Right lobe of liver (tissue), 6 donors: ENCODE data around the gene CYP27C1. TPM values are rescaled to one million over a fixed set of nuclear protein-coding genes. Genes with fewer than 3 reads are reported as not detected.
A peak's percentile ranks its signal among the peaks of the same experiment; 100 is the strongest.
"Not testable (repeated sequence)": the region's sequence is repeated elsewhere in the genome, so short reads cannot be mapped to it uniquely, and the experiment has no call there.

Source experiments
- ATAC-seq, 4 donors: fragments of 200-7000 bp; cut with Tn5 transposase; one replicate each; pipeline ENCODE4 v1.9.1; 2020; ENCODE audit warnings: mild to moderate bottlenecking in 4 of 4, moderate library complexity in 4 of 4
- DNase-seq, 3 donors: peaks; one replicate each; pipeline ENCODE4 v3.0.0-alpha.2; 2020
- H3K27ac ChIP-seq, 3 donors: fragments of 200-600 bp; one replicate each; pipeline ENCODE4 v1.8.0; 2022
- H3K27me3 ChIP-seq, 2 donors: fragments of 200-600 bp; one replicate each; pipeline ENCODE4 v1.8.0; 2022
- H3K36me3 ChIP-seq, 4 donors: fragments of 200-600 bp; sonication (generic) in 1 of 4; one replicate each; pipeline versions ENCODE4 v1.5.1 to v1.8.0; 2017 to 2022; ENCODE audit warnings: control low read depth in 1 of 4
- H3K4me1 ChIP-seq, 4 donors: fragments of 200-600 bp; sonication (generic) in 1 of 4; one replicate each; pipeline versions ENCODE4 v1.5.1 to v1.8.0; 2017 to 2022; ENCODE audit warnings: control low read depth in 1 of 4
- H3K4me3 ChIP-seq, 3 donors: fragments of 200-600 bp; one replicate each; pipeline ENCODE4 v1.8.0; 2022
- H3K9me3 ChIP-seq, 4 donors: fragments of 200-600 bp; sonication (generic) in 1 of 4; one replicate each; pipeline versions ENCODE4 v1.5.1 to v1.8.0; 2017 to 2022; ENCODE audit warnings: control low read depth in 1 of 4
- POLR2A ChIP-seq: fragments of 450-650 bp; IDR thresholded peaks from one replicate; pipeline ENCODE4 v1.6.1; 2017; ENCODE audit warnings: antibody characterized with exemption, mild to moderate bottlenecking
- WGBS: methylation state at CpG from one replicate; pipeline ENCODE4 v1.1.6; 2018; ENCODE audit warnings: low coverage, low lambda C conversion rate; ENCODE audit not compliant: insufficient coverage; ENCODE audit errors: missing lambda C conversion rate; 5-methylcytosine and 5-hydroxymethylcytosine counted together
- intact Hi-C, 2 donors: fragments of 100-400 bp; cut with DNase I; formaldehyde crosslinking; loops; one replicate each; pipeline versions ENCODE4 v1.11.2 to v1.14.1; 2022
- total RNA-seq, 6 experiments: library from RNA; depleted of rRNA in 2 of 6; stranded (reverse); fragments of >200 nt in 2 of 6; fragmentation: NEBNext Ultra II Directional in 3 of 6; extraction: Animal tissue kit (Norgen Biotek cat#: 25700) in 3 of 6; gene quantifications; one replicate each; pipeline versions ENCODE4 v1.1.0 to v1.2.4, GENCODE V29; 2016 to 2023
- TF ChIP-seq, protein P1 (sequence below), 4 donors: fragments of 200-600 bp in 3 of 4; fragments of 450-650 bp in 1 of 4; IDR thresholded peaks; one replicate each; pipeline versions ENCODE4 v1.5.1 to v1.8.0; 2016 to 2022; ENCODE audit warnings: antibody characterized with exemption in 4 of 4, mild to moderate bottlenecking in 2 of 4
- donor health status: DM: no; HTN: yes; CAD: no.
- donor health status: DM: no; HTN: no; CAD: no.
- donor health status: DM: no; HTN: no; CAD: no.
- donor health status: DM: no; HTN: yes; CAD: no.
- donor health status: DM: no; HTN: yes; CAD: no.

CYP27C1 gene
- total RNA-seq, 6 experiments from 2014 or later, result 0.05 TPM; not detected in 5

DNA sequence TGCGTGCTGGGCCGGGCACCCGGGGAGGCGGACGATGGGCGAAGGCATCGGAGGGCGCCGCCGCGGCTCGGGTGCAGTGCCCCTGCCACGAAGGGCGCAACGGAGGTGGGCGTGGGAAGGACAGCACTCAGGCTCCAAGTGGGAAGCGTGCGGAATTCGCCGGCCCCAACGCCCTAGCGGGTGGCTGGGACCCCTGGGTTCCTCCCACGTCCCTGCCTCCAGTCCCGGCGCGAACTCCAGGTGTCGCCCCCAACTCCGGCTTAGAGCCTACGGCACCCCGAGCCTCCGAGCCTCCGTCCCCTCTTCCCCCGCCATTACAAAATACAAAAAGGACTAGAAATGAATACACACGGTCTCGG lies 1.3 kb downstream of the CYP27C1 start:
- TF ChIP-seq, protein P1, sequence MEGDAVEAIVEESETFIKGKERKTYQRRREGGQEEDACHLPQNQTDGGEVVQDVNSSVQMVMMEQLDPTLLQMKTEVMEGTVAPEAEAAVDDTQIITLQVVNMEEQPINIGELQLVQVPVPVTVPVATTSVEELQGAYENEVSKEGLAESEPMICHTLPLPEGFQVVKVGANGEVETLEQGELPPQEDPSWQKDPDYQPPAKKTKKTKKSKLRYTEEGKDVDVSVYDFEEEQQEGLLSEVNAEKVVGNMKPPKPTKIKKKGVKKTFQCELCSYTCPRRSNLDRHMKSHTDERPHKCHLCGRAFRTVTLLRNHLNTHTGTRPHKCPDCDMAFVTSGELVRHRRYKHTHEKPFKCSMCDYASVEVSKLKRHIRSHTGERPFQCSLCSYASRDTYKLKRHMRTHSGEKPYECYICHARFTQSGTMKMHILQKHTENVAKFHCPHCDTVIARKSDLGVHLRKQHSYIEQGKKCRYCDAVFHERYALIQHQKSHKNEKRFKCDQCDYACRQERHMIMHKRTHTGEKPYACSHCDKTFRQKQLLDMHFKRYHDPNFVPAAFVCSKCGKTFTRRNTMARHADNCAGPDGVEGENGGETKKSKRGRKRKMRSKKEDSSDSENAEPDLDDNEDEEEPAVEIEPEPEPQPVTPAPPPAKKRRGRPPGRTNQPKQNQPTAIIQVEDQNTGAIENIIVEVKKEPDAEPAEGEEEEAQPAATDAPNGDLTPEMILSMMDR (IDR thresholded peaks at IDR 0.05), result no peak
- TF ChIP-seq POLR2A, result no peak
- H3K4me1 ChIP-seq, result peaks cover 0 to 12% (median 4%) of the 10 kb centered on the region in 4 donors
- peak in 2 of 4 donors; percentile 16 to 33 for ATAC-seq
- no CpG with 5 or more reads among the region's 35 CpGs for WGBS
- no peak overlapping the region for H3K27ac ChIP-seq
- H3K4me3 ChIP-seq, result peak overlapping the region; percentile 20 to 45 (median 28)
- no peak for DNase-seq
- H3K36me3 ChIP-seq, result no peaks in the 10 kb centered on the region
- intact Hi-C loops, result no loop called here
- H3K9me3 ChIP-seq, result no peaks in the 10 kb centered on the region
- H3K27me3 ChIP-seq, result peaks cover 0 to 3% of the 10 kb centered on the region in 2 donors

DNA sequence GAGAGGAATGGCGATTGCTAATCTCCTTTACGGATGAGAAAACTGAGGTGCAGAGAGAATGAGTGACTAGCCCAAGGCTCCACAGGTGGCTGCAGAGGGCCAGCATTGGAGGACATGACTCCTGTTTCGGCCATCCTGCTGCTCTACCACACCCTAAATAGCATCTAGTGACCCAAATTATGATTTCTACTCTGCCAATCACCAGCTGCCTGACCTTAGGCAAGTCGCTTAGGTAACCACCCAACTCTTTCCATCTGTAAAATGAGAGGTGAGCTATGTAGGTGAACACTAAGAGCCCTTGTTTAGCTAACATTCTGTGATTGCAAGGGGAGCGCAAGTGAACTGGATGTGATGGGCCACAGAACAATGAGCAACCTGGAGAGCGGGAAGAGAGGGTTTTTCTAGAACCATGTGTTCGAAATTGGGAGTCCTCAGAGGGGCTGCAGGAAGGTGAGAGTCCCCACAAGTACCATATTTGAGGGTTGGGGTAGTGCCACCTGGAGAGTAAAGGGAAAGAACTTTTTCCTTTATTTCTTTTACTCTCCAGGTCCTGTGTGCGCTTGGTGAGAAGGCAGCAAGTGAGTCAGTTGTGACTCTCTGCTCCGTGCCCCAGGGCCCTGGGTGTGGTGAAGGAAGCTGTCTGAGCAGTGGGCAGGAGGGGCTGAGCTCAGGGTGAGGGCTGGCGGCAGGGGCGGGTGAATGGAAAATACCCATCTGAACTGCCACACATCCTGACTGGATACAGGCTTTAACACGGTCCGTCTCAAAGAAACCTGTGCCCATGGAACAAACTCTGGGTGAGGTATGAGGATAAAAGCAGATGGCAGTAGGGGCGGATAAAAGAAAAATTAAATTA lies 2.4 kb downstream of the CYP27C1 start:
- DNase-seq (no peak), ATAC-seq (no peak)
- H3K27me3 ChIP-seq, result peaks cover 0 to 3% of the 10 kb centered on the region in 2 donors
- no peaks in the 10 kb centered on the region for H3K9me3 ChIP-seq
- WGBS, result 79% methylated on average over 10 of the region's 14 CpGs
- intact Hi-C loops, result no loop called here
- peaks cover 0 to 12% (median 4%) of the 10 kb centered on the region in 4 donors for H3K4me1 ChIP-seq
- H3K27ac ChIP-seq, result no peak overlapping the region
- TF ChIP-seq, protein P1 (IDR thresholded peaks at IDR 0.05), result no peak
- no peak for TF ChIP-seq POLR2A
- no peaks in the 10 kb centered on the region for H3K36me3 ChIP-seq
- H3K4me3 ChIP-seq, result no peak overlapping the region

- no peak for ATAC-seq
- Histone ChIP-seq H3K4me3 (no peak overlapping the region), H3K9me3 (no peaks in the 10 kb centered on the region), H3K36me3 (no peaks in the 10 kb centered on the region), H3K27me3 (peaks cover 0 to 3% of the 10 kb centered on the region in 2 donors), H3K4me1 (peaks cover 0 to 12% (median 4%) of the 10 kb centered on the region in 4 donors), H3K27ac (no peak overlapping the region)
- 88% methylated on average over 1 of the region's 1 CpG for WGBS
- intact Hi-C loops, result no loop called here
- no peak for DNase-seq
- no peak for TF ChIP-seq POLR2A
- TF ChIP-seq, protein P1 (IDR thresholded peaks at IDR 0.05), result no peak
These were observed 3.5 kb downstream of the CYP27C1 start for GRCh38 chr2:127216593-127216992.

DNA sequence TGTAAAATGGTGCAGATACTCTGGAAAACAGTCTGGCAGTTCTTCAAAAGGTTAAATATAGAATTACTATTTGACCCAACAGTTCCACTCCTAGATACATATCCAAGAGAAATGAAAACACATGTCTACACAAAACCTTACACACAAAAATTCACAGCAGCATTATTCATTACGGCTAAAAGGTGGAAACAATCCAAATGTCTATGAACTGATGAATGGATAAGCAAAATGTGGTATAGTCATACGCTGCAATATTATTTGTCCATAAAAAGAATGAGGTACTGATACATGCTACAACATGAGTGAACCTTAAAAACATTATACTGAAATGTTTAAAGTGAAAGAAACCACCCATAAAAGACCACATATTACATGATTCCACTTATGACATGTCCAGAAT lies 4.0 kb downstream of the CYP27C1 start:
- 84% methylated on average over 2 of the region's 2 CpGs for WGBS
- H3K36me3 ChIP-seq, result no peaks in the 10 kb centered on the region
- peaks cover 0 to 12% (median 4%) of the 10 kb centered on the region in 4 donors for H3K4me1 ChIP-seq
- peaks cover 0 to 3% of the 10 kb centered on the region in 2 donors for H3K27me3 ChIP-seq
- no peak for ATAC-seq
- DNase-seq, result no peak
- H3K9me3 ChIP-seq, result no peaks in the 10 kb centered on the region
- H3K27ac ChIP-seq, result no peak overlapping the region
- intact Hi-C loops, result no loop called here
- no peak overlapping the region for H3K4me3 ChIP-seq
- TF ChIP-seq, protein P1 (IDR thresholded peaks at IDR 0.05), result no peak
- no peak for TF ChIP-seq POLR2A

- H3K4me1 ChIP-seq, H3K4me3 ChIP-seq, H3K27ac ChIP-seq, H3K9me3 ChIP-seq, DNase-seq, ATAC-seq, H3K27me3 ChIP-seq, intact Hi-C loops, H3K36me3 ChIP-seq: not testable (repeated sequence)
- WGBS, result 94% methylated on average over 2 of the region's 2 CpGs
These were observed 5.9 kb downstream of the CYP27C1 start for GRCh38 chr2:127214201-127214600.
